Amniotic epithelial cell (primary cell): ENCODE measurements around the gene PACC1.

Experiments used
- DNase-seq: peaks from one replicate; pipeline ENCODE4 v3.0.0-alpha.2; 2010; ENCODE audit warnings: low read depth

PACC1 gene

DNA sequence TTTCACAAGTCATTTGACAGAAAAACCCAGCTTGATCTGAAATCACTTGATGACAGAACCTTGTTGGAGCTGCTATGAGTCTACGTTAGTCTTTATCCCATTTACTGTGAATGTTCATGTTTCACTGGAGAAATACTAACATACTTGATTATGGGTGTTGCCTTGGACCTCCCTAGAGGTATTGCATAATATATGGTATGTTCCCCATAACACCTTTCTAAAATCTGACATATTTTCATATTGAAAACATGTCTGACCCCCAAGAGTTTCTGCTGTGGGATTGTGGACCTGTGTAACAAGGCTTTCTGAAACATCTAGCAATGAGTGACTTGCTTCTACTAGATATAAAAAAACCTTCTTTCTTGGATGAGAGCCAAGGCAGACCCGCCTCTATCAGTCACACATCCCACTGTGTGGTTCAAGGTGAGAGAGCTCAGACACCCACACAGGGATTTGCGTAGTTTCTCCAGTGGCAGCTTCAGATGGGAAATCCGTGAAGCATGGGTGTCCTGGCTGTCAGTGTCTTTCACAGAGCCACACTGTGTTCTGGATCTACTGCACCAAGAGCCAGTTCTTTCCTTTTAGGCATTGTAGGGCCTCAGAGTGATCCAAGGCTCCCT lies 22.6 kb upstream of the PACC1 start:
- DNase-seq: no peak

DNA sequence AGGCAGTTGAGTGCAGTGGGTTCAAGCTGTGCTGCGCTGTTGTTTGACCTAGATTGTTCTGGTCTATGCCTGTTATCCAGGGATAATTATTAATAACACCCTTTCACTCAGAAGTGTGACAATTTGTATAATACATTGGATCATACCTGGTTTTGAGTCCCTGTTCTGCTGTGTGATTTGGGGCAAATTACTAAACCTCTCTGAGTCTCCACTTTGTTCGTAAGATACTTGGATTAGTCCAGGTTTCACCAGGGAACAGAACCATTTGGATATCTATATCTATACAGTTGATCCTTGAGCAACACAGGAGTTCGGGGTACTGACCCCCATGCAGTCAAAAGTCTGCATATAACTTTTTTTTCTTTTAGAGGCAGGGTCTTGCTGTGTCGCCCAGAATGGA lies 20.3 kb upstream of the PACC1 start:
- no peak for DNase-seq

DNA sequence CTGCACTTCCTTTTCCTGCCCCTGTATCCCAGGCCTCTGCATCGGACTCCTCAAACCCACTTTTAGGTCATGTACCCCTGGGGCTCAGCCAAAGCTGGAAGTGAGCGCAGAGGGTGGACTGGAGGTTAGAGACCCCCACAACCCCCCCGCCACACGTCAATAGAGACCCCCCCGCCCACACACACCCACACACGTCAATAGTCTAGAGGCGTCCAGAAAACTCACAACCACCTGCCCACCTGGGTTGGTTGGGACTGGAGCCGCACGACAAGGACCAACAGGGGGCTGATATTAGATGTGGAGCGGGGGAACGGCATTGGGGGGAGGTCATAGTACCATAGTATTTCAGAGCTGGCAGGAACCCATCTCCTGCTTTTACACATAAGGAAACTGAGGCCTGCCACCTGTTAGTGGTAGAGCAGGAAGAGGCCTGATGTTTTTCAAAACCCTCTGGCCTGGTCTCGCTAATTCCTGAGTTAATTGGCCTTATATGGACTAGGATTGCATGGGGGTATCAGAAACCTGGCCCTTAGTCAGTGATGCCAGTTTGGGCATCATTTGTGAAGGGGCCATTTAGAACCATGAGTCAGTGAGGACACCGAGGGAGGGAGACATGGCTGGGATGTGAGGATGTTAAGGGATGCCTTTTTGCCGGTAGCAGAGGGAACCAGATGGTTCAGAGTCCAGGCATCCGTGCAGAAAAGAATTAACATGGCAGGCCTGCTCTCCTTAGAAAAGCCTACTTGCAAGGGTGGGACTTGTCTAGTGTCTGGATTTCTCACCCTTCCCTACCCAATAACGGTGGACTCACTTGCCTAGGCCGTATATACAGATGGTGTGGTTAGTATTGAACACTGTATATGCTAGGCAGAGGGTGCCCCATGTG lies 19.1 kb upstream of the PACC1 start:
- no peak for DNase-seq

DNA sequence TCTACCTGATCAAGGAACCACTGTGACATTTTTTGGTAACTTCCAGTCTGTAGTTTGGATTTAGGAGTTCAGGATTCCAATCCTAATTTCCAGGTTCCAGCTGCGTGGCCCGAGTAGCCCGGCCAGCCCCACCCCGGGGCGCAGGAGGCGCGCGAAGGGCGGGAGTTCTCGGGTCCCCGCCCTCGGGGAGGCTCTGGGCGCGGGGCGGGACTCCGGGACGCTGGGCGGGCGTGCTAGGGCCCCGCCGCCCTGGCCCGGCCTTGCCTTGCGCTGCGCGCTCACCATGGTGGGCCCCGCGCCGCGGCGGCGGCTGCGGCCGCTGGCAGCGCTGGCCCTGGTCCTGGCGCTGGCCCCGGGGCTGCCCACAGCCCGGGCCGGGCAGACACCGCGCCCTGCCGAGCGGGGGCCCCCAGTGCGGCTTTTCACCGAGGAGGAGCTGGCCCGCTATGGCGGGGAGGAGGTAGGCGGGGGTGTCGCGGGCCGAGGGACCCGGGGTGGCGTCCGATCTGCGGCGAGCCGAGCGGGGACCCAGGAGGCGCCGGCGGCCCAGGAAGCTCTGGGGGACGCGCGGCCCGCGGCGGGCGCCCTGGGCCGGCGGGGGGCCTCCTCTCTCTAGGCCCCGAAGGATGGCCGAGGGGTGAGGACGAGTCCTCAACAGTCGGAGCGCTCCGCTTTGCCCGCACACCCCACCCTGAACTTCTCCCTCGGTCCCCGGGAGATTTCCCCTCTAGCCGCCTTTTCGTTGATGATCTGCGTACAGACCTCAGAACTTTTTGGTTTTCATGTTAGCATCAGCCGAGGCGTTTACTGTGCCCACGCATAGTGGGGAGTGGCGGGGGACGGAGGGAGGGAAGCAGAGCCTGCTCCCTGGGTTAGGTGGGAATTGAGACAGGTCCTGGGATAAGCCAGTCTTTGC lies 18.2 kb upstream of the PACC1 start, which contains the start of gene NENF:
Gene NENF (plus strand): TSS at position 260 of the 916 bp plus-strand sequence. CDS start 24 bp downstream, at position 284.
- peak; percentile 63 for DNase-seq

DNA sequence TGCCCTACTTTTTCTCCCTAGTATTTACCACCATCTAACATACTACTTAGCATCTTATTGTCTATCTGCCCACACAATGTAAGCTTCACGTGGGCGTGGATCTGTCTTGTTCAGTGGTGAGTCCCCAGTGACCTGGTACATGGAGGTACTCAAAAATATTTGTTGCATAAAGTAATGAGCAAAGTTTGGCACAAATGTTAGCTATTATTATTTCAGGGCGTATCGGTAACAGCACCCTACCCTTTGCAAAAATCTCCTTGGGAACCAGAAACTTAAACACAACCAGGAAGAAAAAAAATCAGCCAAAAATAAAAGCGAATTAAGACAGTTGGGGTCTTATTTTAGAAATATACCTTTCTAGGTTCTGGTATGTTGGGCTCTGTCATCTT lies 17.6 kb upstream of the PACC1 start:
- DNase-seq: peak; percentile 59

DNA sequence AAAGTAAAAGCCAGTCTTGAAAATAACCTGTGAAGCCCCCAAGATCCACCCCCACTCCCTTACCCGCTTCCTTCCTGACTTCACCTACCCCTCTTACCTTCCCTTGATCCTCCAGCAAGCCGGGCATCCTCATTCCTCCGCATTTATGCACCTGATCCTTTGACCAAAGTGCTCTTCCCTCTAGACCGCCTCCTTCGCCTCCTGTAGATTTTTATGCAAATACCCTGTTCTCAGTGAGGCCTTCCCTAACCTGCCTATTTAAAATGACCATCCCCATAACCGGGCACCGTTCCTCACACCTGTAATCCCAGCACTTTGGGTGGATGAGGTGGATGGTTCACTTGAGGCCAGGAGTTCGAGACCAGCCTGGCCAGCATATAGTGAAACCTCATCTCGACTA lies 17.0 kb upstream of the PACC1 start:
- no peak for DNase-seq

DNA sequence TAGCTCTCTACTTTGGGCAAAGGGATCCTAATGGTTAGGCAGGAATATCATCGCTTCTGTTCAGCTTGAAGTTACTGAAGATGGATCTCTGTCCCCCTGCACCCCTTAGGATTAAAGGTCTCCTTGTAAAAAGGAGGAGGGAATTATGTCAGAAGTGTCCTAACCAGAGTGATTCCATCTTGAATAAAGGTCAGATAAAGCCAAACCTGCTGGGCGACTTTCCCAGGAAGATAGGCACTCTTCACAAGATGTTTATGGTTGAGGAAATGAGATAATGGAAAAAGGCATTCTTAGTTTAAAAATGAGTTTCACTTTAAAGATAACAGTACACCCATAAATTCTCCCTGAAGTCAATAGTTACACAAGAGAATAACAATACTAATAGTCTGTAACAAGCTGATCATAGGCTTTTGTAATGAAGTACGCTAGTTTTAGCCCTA lies 16.3 kb upstream of the PACC1 start:
- DNase-seq: no peak

DNA sequence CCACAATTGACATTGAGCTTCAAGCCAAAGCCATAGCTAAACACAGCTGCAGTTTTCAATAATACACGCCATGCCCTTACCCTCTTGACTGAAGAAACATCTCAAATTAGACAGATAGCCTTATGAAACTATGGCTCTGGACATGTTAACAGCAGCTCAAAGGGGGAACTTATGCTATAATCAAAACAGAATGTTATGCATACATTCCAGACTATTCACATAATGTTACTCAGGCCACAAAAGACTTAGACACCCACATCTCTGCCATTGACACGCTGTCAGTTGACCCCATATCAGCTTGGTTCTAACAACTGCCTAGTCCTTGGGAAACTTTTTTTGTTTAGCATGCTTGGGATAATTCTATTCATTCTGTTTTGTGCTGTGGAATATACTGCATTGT lies 15.7 kb upstream of the PACC1 start:
- DNase-seq: no peak

DNA sequence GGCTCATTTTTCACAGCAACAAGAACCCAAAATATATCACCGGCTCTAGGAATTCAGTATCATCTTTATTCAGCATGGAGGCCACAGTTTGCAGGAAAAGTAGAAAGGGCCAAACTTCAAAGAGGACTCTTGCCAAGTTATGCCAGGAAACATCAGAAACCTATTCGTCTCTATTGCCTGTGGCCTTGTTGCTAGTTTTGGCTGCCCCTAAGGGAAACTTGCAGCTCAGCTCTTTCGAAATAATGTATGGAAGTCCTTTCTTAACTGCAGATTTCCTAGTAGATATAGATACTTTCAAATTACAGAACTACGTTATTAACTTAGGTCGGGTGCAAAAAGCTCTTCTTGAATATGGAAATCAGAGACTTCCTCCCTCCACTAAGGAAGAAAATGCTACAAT lies 13.8 kb upstream of the PACC1 start:
- no peak for DNase-seq

DNA sequence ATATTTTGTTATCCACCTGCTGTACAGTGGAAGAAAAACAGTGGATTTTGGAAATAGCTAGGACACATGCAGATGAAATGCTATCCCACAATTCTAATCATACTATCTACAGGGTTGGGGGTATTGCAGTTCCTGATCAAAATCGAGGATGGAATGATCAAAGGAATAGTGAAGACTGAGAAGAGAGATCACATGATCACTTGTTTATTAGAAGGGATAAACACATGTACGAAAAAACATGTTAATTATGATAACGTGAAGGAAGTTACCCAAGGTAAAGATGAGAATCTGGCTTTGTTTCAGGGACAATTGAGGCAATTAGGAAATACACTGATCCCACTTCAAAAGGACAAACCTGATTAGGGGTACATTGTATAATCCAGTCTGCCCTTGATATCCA lies 9.2 kb upstream of the PACC1 start:
- no peak for DNase-seq

DNA sequence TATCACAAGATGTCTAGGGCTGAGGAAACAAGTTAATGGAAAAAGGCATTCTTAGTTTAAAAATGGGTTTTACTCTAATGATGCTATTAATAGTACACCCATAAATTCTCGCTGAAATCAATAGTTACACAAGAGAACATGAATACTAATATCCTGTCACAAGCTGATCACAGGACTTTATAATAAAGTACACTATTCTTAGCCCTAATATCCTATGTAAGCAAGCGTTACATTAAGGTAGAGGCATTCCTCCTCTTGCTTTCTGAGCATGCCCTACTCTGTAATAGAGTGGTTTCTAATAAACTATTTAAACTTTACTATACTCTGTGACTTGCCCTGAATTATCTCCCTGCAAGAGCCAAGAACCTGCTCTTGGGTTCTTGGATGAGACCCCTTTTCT lies 6.5 kb upstream of the PACC1 start:
- DNase-seq: no peak

DNA sequence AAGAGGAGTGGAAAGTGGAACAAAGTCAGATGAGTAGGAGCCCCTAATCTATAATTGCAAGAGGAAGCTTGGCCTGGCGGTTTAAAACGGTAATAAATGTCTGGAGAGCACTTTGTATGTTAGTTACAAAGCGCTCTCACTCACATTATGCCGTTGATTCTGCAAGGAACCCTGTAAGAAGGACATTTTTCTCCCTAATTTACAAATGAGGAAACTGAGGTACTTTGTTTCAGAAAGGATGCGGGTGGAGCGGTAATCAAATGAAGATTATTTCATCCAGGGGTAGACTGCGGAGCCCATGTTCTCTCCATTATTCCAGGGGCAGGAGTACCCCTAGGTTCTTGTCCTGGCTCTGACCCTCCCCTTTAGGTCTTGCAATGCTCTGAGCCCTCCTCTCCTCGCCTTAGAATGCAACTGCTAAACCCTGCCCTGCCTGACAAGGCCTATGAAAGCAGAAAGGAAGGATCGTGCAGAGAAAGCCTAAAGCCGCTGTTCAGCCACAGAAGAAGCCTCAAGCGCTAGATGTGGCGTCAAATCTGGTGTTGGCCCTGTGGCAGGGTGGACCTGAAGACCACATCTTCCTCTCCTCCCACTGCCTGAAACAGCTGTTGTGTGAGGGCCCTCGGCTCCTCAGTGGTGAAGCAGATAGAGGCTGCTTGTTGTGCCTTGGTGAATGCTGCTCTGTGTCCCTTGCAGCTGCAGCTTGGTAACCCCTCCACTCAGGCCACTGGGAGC lies 588 bp upstream of the PACC1 start:
- DNase-seq: no peak

DNA sequence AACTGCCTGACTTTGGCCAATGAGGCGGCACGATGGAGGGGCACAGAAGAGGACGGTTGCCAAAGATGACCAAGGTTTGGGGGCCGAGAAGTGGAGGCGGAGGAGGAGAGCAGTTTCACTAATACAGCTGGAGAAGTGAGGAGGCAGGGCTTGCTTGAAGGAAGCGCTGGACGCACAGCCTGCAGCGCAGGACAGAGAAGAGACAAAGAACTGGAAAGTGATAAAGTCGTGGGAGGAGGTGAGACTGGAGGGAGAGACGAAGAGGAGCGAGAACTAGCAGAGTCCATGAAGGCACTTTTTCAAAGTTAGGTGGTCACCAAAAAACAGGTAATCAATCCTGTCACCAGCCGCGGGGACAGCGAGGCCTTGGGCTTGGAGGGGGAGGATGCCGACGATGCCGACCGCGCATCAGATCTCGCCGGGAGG lies 771 bp downstream of the PACC1 start:
- DNase-seq: no peak

DNA sequence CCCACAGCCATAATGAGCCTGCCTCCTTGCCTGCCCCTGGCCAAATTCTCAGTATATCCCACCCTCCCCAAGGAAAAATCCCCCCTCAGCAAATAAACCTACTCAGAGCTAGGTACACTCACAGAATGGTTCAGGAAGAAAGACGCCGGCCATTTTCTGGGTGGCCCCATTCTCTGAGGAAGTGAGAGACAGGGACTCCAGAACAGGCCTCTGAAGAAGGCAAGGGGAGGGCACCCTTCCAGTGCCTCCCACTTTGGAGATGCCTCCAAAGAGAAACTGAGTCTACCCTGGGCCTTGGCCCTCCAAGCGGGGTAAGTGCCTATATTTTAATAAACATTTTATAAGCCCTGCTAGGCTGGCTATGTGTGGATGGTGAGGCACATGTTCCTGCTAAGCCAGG lies 2.3 kb downstream of the PACC1 start:
- no peak for DNase-seq

DNA sequence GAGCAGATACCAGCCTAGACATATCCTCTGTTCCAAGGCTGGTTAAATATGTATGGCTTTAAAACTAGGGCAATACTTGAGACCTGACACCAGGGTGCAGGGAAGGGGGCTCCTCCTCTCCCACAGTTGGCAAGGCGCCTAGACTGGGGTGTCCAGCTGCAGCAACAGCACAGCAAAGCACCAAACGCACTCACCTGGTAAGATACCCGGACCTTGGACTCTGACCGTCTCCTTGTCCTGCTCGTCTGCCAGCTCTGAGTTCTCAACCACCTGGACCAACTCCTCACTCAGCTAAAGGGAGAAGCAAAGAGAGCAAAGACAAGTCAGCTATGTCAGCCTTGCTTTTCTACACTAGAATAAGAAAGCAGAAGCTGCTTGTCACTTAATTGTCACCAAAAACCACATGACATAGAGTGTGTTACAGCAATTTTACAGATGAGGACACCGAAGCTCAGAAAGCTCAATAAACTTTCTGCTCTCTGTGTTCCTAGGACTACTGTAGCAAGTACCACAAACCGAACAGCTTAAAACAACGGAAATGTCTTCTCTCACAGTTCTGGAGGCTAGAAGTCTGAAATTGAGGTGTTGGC lies 4.4 kb downstream of the PACC1 start:
- no peak for DNase-seq

DNA sequence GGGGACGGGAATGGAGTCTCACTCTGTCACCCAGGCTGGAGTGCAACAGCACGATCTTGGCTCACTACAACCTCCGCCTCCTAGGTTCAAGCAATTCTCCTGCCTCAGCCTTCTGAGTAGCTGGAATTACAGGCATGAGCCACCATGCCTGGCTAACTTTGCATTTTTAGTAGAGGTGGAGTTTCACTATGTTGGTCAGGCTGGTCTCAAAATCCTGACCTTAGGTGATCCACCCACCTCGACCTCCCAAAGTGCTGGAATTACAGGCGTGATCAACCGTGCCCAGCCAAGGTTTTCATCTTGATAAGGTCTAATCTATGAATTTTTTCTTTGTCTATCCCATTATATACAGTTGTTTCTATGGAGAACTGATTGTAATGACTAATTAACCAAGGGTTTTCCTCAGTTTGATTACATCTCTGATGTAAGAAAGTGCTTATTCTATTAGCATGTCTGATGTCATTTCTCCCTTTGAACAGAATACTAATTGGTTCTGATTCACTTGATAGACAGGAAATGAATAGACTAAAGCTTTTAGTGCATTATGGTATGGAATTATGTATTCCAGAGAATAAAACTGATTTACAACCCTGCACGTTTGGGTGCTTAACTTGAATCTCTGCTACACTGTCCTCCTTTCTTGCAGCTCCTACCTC lies 11.9 kb downstream of the PACC1 start:
- no peak for DNase-seq

DNA sequence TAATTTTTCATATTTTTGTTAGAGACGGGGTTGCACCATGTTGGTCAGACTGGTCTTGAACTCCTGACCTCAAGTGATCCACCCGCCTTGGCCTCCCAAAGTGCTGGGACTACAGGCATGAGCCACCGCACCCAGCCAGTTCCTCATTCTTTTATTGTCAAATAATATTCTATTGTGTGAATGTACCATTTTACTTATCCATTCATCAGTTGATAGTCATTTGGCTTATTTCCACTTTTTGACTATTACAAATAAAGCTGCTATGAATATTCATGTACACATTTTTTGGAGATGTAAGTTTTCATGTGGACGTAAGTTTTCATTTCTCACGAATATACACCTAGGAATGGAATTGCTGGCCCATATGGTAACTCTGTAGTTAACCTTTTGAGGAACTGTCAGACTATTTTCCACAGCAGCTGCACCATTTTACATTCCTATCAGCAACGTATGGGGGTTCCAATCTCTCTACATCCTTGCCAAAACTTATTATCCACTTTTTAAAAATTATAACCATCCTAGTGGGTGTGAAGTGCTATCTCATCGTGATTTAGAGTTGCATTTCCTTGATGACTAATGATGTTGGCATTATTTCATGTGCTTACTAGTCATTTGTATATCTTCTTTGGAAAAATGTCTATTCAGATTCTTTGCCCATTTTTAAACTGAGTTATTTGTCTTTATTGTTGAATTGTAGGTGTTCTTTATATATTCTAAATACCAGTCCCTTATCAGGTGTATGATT lies 12.7 kb downstream of the PACC1 start:
- DNase-seq: peak; percentile 43

DNA sequence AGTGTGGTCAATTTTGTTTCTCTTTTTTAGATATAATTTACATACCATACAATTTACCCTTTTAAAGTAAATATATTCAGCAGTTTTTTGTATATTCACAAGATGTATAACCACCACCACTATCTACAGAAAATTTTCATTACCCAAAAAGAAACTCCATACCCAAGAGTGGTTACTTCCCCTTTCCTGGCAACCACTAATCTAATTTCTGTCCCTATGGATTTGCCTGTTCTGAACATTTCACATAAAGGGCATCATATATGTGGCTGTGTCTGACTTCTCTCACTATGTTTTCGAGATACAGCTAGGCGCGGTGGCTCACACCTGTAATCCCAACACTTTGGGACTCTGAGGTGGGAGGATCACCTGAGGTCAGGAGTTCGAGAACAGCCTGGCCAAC lies 13.6 kb downstream of the PACC1 start:
- DNase-seq: no peak

DNA sequence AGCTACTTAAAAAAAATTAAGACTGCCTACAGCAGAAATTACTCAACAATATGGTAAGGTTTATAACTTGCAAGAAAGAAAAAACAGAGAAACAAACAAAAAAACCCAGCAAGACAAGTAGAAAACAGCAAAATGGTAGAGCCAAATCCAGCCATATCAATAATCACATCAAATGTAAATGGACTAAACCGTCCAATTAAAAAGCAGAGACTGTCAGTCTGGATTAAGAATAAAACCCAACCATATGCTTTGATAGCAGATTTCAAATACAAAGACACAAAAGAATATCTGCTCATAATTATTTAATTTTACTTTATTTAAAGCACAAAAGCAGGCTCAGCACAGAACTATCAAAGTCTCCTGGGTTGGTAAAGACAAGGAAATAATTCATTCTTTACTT lies 17.5 kb downstream of the PACC1 start:
- DNase-seq: no peak

DNA sequence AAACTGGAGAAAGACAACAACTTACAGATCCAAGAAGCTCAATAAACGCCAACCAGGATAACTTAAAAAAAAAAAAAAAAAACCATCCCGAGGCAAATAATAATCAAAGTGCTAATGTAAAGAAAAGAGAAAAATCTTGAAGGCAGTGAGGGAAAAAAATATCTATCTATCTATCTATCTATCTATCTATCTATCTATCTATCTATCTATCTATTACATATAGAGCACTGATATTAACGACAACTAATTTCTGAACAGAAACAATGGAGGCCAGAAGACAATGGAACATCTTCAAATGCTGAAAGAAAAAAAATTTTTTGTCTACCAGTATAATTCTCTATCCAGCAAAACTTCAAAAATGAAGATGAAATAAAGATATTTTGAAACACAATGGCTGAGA lies 18.0 kb downstream of the PACC1 start:
- DNase-seq: peak; percentile 13
